Stimulated activated CD4-positive, alpha-beta T cell treated with anti-CD3 and anti-CD28 coated beads, Interleukin-1b, Interleukin-23, amount 100 ng/mL, for 4 hours (primary cell): ENCODE measurements around the gene LEAP2.

ENCODE experiments used
- DNase-seq, 2 donors: peaks; one replicate each; pipeline ENCODE4 v3.0.0-alpha.2; 2020; ENCODE audit warnings: low read depth in 2 of 2

Gene LEAP2

GRCh38 chr5:132877938-132878337 lies 4.5 kb downstream of the LEAP2 start:
- no peak for DNase-seq

GRCh38 chr5:132883261-132883834 lies 9.9 kb downstream of the LEAP2 start:
- DNase-seq, result no peak

DNA sequence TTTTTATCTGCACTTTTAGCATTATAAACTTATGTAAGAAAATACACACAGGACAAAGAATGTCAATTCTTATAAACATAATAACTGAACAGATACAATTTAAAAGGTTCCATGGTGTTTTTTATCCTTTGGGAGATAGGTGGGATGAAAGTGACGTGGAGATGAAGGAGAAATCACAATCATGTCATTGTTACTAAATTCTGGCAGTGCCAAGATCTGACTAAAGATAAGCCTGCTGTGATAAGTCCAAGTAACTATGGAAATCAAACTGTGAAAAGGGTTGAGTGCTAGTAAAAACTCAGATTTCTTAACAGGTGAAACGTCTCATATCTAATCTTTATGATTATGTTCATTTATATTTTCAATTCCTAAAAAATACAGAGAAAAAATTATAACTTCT lies 11.1 kb downstream of the LEAP2 start:
- no peak for DNase-seq

GRCh38 chr5:132886064-132886823 lies 12.8 kb downstream of the LEAP2 start:
- no peak for DNase-seq

- no peak for DNase-seq
These were observed 13.8 kb downstream of the LEAP2 start for GRCh38 chr5:132887283-132887682.

DNA sequence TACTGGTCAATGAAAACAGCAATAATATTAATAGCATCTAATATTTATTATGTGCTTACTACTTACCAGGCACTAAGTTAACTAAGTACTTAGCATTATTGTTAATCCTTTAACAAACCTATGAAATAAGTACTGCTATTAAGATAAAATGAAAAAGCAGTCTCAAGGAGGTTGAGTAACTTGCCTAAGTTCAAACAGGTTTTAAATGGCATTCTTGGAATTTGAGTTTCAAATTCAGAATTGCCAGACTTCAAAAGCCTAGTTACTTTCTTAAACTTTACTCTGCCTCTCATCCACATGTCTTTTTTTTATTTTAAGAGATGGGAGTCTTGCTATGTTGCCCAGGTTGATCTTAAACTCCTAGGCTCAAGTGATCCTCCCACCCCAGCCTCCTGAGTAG lies 16.0 kb downstream of the LEAP2 start:
- DNase-seq, result no peak

DNA sequence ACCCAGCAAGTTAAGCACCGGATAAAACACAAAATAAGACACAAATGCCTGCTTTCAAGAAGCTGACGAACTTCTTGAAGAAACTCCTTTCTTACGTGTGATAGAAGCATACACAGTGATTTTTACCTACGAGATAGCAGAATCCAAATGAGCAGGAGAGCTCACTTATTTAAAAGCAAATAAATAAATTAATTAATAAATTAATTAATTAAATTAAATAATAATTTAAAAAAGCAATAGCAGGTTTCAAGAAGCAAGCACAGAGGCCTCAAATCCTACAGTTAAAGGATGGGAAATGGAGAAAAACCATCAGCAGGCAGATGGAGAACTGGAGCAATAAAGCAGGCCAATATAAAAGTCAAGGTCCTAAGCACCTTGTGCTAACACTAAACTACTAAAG lies 17.3 kb downstream of the LEAP2 start:
- DNase-seq, result no peak

- DNase-seq, result no peak
These were observed 22.3 kb downstream of the LEAP2 start for GRCh38 chr5:132895719-132896305.

DNA sequence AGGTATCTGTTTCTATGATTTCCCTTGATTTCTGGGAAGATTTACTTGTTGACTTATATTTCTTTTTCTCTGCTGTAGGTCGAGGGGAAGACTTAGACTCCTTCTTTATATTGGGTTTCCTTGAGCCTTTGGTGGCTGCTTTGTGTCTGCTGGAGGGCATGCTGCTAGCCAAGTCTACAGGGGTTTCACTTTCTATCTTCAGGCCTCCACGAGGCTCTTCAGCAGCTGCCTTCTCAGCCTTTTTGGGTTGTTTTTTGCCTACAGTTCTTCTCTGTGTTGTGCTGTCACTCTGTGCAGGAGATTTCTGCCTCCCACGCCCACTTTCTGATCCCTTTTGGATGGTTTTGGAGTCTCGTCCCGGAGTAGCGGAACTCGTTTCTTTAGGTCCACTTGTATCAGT lies 23.2 kb downstream of the LEAP2 start:
- DNase-seq, result no peak

- DNase-seq, result no peak
These were observed 24.6 kb downstream of the LEAP2 start for GRCh38 chr5:132898094-132898493.

GRCh38 chr5:132901036-132901435 lies 27.6 kb downstream of the LEAP2 start:
- DNase-seq, result no peak

- no peak for DNase-seq
These were observed 28.3 kb downstream of the LEAP2 start for GRCh38 chr5:132901730-132902129.

- DNase-seq, result no peak
These were observed 32.5 kb downstream of the LEAP2 start for GRCh38 chr5:132905938-132906337.

GRCh38 chr5:132907161-132907560 lies 33.7 kb downstream of the LEAP2 start:
- DNase-seq, result no peak

GRCh38 chr5:132909702-132910101 lies 36.2 kb downstream of the LEAP2 start:
- DNase-seq, result no peak

DNA sequence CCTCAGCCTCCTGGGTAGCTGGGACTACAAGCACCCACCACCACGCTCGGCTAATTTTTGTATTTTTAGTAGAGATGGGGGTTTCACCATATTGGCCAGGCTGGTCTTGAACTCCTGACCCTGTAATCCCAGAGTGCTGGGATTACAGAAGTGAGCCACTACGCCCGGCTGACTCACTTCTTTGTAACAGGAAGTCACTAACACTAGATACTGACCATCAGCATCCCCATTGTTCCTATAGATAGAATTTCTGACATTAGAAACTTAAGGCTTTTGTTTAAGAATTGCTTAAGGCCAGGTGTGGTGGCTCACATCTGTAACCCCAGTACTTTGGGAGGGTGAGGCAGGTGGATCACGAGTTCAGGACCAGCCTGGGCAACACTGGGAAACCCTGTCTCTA lies 42.2 kb downstream of the LEAP2 start:
- no peak for DNase-seq

GRCh38 chr5:132916086-132916485 lies 42.6 kb downstream of the LEAP2 start:
- DNase-seq, result no peak
